Stimulated activated CD4-positive, alpha-beta T cell treated with anti-CD3 and anti-CD28 coated beads, TNF-alpha, amount 100 ng/mL, for 48 hours (primary cell): ENCODE measurements around the gene TADA2B.
A peak's percentile ranks its signal among the peaks of the same experiment; 100 is the strongest.

ENCODE experiments used
- DNase-seq, 3 donors: peaks; one replicate each; pipeline ENCODE4 v3.0.0-alpha.2; 2020; ENCODE audit warnings: low read depth in 3 of 3

Gene TADA2B

GRCh38 chr4:7041801-7042502 is 1.2 kb upstream of the TADA2B start:
- DNase-seq, result no peak

GRCh38 chr4:7042503-7043283 is 479 bp upstream of the TADA2B start:
- DNase-seq, result peak; percentile 87 to 89 (median 89)

GRCh38 chr4:7044137-7044930 is 1.2 kb downstream of the TADA2B start:
- DNase-seq, result no peak

- DNase-seq, result no peak
These were observed 2.4 kb downstream of the TADA2B start for GRCh38 chr4:7045553-7045952.

- no peak for DNase-seq
These were observed 3.1 kb downstream of the TADA2B start for GRCh38 chr4:7045961-7046921.

- DNase-seq, result no peak
These were observed 3.8 kb downstream of the TADA2B start for GRCh38 chr4:7046971-7047370.

- DNase-seq, result no peak
These were observed 5.5 kb downstream of the TADA2B start for GRCh38 chr4:7048642-7049041.

- no peak for DNase-seq
These were observed 6.1 kb downstream of the TADA2B start for GRCh38 chr4:7049295-7049694.

- no peak for DNase-seq
These were observed 6.6 kb downstream of the TADA2B start for GRCh38 chr4:7049739-7050138.

- no peak for DNase-seq
These were observed 7.4 kb downstream of the TADA2B start for GRCh38 chr4:7050481-7051143.

- no peak for DNase-seq
These were observed 7.9 kb downstream of the TADA2B start for GRCh38 chr4:7051144-7051495.

- no peak for DNase-seq
These were observed 8.7 kb downstream of the TADA2B start for GRCh38 chr4:7051905-7052304.

- DNase-seq, result no peak
These were observed 9.1 kb downstream of the TADA2B start for GRCh38 chr4:7052313-7052712.

GRCh38 chr4:7052923-7053715 is 9.9 kb downstream of the TADA2B start:
- no peak for DNase-seq

- DNase-seq, result no peak
These were observed 11.1 kb downstream of the TADA2B start for GRCh38 chr4:7054106-7054880.

- no peak for DNase-seq
These were observed 12.2 kb downstream of the TADA2B start for GRCh38 chr4:7055111-7055989.

- DNase-seq, result no peak
These were observed 12.8 kb downstream of the TADA2B start for GRCh38 chr4:7055990-7056325.

- DNase-seq, result no peak
These were observed 15.6 kb downstream of the TADA2B start for GRCh38 chr4:7058792-7059191.
